ENCODE data around the gene DAP.

- TF ChIP-seq POLR2A (IDR thresholded peaks at IDR 0.05; ENCODE audit: low read depth, low read length), result no peak
- no peak for TF ChIP-seq CTCF (conservative IDR thresholded peaks at IDR 0.05; ENCODE audit: low read depth, low read length)
- TF ChIP-seq SMC3 (IDR thresholded peaks at IDR 0.05; ENCODE audit: low read depth, low read length), result no peak
- TF ChIP-seq CHD1 (IDR thresholded peaks at IDR 0.05; ENCODE audit: low read depth, low read length), result no peak
- TF ChIP-seq CEBPB (IDR thresholded peaks at IDR 0.05; ENCODE audit: low read depth, low read length), result peak; percentile 34; the same call in 1 of the 2 replicates
- no peak for TF ChIP-seq RCOR1 (IDR thresholded peaks at IDR 0.05; ENCODE audit: insufficient replicate concordance, low read length)
- TF ChIP-seq RFX5 (IDR thresholded peaks at IDR 0.05; ENCODE audit: low read depth, low read length), result no peak
- no peak for TF ChIP-seq FOS (IDR thresholded peaks at IDR 0.05; ENCODE audit: low read depth, low read length)
- no peak for TF ChIP-seq RAD21 (IDR thresholded peaks at IDR 0.05; ENCODE audit: low read length)
Observed at GRCh38 chr5:10734832-10735523, 26.1 kb downstream of the DAP start.
